Suprapubic skin (tissue), 4 donors: ENCODE measurements around the gene HMGCR. TPM values are rescaled to one million over a fixed set of nuclear protein-coding genes. Genes with fewer than 3 reads are reported as not detected.
"Not testable (repeated sequence)": the region's sequence is repeated elsewhere in the genome, so short reads cannot be mapped to it uniquely, and the experiment has no call there.

Experiments used
- DNase-seq, 2 donors: peaks; one replicate each; pipeline ENCODE4 v3.0.0-alpha.2; 2019; ENCODE audit warnings: low spot score in 2 of 2
- H3K27ac ChIP-seq: fragments of 200-600 bp; sonication (generic); one replicate; pipeline ENCODE4 v1.5.1; 2019
- H3K27me3 ChIP-seq: fragments of 200-600 bp; sonication (generic); one replicate; pipeline ENCODE4 v1.5.1; 2019
- H3K36me3 ChIP-seq: fragments of 200-600 bp; sonication (generic); one replicate; pipeline ENCODE4 v1.5.1; 2019
- H3K4me1 ChIP-seq: fragments of 200-600 bp; sonication (generic); one replicate; pipeline ENCODE4 v1.5.1; 2019
- H3K4me3 ChIP-seq: fragments of 200-600 bp; sonication (generic); one replicate; pipeline ENCODE4 v1.5.1; 2019; ENCODE audit warnings: mild to moderate bottlenecking
- H3K9me3 ChIP-seq: fragments of 200-600 bp; sonication (generic); one replicate; pipeline ENCODE4 v1.5.1; 2019
- EP300 ChIP-seq: sonication (generic); formaldehyde crosslinking; IDR thresholded peaks from one replicate; pipeline ENCODE4 v1.6.1; 2017; ENCODE audit warnings: antibody characterized with exemption
- POLR2A ChIP-seq, 2 donors: fragments of 450-650 bp; IDR thresholded peaks; one replicate each; pipeline ENCODE4 v1.6.1; 2017; ENCODE audit warnings: antibody characterized with exemption in 2 of 2, mild to moderate bottlenecking in 2 of 2, moderate library complexity in 2 of 2
- POLR2AphosphoS5 ChIP-seq, 3 donors: sonication (generic); formaldehyde crosslinking; IDR thresholded peaks; one replicate each; pipeline ENCODE4 v1.6.1; 2017; ENCODE audit warnings: antibody characterized with exemption in 3 of 3
- WGBS: methylation state at CpG from one replicate; pipeline ENCODE4 v1.1.5; 2018; 5-methylcytosine and 5-hydroxymethylcytosine counted together
- total RNA-seq, 4 donors: library from RNA; depleted of rRNA; stranded (reverse); fragments of >200 nt; gene quantifications; one replicate each; pipeline ENCODE4 v1.1.0, GENCODE V29; 2016
- TF ChIP-seq, protein P1 (sequence below), 2 donors: fragments of 200-600 bp in 1 of 2; fragments of 450-650 bp in 1 of 2; sonication (generic) in 1 of 2; IDR thresholded peaks; one replicate each; pipeline ENCODE4 v1.5.1; 2016 to 2019; ENCODE audit warnings: antibody characterized with exemption in 2 of 2, mild to moderate bottlenecking in 1 of 2, moderate library complexity in 1 of 2

The HMGCR gene
- total RNA-seq, 4 donors from 2014 or later, result 72.4 to 292 (median 96.2) TPM

DNA sequence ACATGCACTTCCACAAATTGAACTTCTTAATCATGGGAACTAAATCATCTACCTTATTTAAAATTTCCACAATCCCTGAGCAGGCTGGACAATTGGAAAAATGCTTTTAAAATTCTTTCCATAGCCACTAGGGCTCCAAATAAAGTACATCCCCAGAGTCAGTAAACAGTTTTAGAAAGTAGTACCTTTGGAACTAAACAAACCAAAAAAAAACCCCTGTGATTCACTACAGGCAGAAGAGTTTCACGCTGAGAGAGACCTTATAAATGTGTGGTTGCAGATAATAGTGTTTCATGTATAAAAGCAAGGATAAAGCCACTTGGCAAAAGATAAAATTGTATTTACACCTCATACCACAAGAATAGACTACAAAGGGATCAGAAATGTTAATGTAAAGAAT lies 11.8 kb upstream of the HMGCR start:
- TF ChIP-seq, protein P1, sequence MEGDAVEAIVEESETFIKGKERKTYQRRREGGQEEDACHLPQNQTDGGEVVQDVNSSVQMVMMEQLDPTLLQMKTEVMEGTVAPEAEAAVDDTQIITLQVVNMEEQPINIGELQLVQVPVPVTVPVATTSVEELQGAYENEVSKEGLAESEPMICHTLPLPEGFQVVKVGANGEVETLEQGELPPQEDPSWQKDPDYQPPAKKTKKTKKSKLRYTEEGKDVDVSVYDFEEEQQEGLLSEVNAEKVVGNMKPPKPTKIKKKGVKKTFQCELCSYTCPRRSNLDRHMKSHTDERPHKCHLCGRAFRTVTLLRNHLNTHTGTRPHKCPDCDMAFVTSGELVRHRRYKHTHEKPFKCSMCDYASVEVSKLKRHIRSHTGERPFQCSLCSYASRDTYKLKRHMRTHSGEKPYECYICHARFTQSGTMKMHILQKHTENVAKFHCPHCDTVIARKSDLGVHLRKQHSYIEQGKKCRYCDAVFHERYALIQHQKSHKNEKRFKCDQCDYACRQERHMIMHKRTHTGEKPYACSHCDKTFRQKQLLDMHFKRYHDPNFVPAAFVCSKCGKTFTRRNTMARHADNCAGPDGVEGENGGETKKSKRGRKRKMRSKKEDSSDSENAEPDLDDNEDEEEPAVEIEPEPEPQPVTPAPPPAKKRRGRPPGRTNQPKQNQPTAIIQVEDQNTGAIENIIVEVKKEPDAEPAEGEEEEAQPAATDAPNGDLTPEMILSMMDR (IDR thresholded peaks at IDR 0.05), result no peak
- no peak for TF ChIP-seq POLR2AphosphoS5 (IDR thresholded peaks at IDR 0.05)
- 79% methylated on average over 1 of the region's 1 CpG for WGBS
- H3K4me3 ChIP-seq, result no peak overlapping the region
- H3K9me3 ChIP-seq, result no peaks in the 10 kb centered on the region
- no peak overlapping the region for H3K27ac ChIP-seq
- H3K36me3 ChIP-seq, result no peaks in the 10 kb centered on the region
- peaks cover 7% of the 10 kb centered on the region for H3K4me1 ChIP-seq
- DNase-seq, result no peak
- H3K27me3 ChIP-seq, result no peaks in the 10 kb centered on the region

DNA sequence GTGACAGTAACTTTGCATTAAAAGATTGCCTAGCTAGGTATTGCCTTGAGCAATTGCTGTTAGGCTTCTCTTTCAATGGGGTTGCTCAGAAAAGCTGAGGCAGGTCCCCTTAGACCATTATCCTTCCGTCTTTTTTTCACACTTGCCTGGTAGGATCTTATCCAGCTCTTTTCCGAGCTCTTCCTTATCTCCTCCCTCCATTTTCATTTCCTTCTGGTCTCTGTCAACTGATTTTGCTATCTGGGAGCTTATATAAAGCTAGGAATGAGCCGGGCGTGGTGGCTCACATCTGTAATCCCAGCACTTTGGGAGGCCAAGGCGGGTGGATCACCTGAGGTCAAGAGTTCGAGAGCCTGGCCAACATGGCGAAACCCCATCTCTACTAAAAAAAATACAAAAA lies 6.6 kb upstream of the HMGCR start:
- Histone ChIP-seq H3K36me3 (no peaks in the 10 kb centered on the region), H3K27me3 (no peaks in the 10 kb centered on the region), H3K27ac (no peak overlapping the region), H3K4me3 (no peak overlapping the region), H3K4me1 (no peaks in the 10 kb centered on the region), H3K9me3 (no peaks in the 10 kb centered on the region)
- 86% methylated on average over 7 of the region's 7 CpGs for WGBS
- TF ChIP-seq POLR2AphosphoS5 (IDR thresholded peaks at IDR 0.05) (no peak), EP300 (no peak), POLR2A (IDR thresholded peaks at IDR 0.05) (no peak)
- TF ChIP-seq, protein P1 (IDR thresholded peaks at IDR 0.05), result no peak
- no peak for DNase-seq

DNA sequence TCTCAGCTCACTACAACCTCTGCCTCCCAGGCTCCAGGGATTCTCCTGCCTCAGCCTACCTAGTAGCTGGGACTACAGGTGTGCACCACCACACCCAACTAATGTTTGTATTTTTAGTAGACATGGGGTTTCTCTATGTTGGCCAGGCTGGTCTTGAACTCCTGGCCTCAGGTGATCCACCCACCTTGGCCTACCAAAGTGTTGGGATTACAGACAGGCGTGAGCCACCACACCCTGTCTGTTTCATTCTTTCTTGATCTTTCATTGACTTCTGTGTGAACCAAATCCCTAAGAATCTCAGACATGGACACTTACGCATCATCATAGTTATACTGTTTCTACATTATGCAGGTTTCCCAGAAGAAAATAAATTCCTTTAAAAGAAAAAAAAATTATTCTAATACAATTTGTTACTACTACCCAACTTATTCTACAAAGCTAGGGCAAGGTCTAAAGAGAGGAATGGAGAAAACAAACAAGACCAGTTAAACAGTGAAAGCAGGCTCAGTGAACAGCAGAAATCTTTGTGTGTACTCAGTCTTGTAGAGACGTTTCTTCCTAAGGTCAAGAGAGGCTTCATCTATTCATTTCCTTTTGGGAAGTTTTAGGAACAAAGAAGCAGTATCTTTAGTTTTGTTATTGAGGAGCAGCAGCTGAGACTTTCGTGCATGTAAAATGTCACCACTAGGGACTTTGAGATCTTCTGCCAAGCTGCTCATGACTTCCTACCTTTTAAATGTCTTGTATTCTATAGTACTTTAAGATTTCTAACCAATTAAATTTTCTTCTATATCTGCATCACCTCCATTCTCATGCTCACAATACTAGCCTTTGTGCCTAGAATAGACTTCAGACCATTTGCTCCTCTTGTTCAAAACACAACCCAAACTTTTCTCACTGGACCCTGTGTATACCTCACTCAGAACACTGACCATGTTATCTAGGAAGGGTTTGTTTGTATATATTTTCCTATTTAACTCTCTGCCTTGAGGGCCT lies 5.6 kb upstream of the HMGCR start:
- WGBS, result 75% methylated on average over 4 of the region's 4 CpGs
- no peak for DNase-seq
- no peak overlapping the region for H3K4me3 ChIP-seq

DNA sequence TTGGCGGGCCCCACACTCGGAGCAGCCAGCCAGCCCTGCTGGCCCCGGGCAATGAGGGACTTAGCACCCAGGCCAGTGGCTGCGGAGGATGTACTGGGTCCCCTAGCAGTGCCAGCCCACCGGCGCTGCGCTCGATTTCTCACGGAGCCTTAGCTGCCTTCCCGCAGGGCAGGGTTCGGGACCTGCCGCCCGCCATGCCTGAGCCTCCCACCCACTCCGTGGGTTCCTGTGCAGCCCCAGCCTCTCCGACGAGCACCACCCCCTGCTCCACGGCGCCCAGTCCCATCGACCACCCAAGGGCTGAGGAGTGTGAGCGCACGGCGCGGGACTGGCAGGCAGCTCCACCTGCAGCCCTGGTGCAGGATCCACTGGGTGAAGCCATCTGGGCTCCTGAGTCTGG lies 3.3 kb upstream of the HMGCR start:
- not testable (repeated sequence) for H3K36me3 ChIP-seq, H3K27ac ChIP-seq, H3K9me3 ChIP-seq, H3K27me3 ChIP-seq, DNase-seq, H3K4me3 ChIP-seq
- 98% methylated on average over 10 of the region's 23 CpGs for WGBS
- peaks cover 19% of the 10 kb centered on the region for H3K4me1 ChIP-seq

More for the DNA sequence above, 5.6 kb upstream of the HMGCR start:
- H3K27ac ChIP-seq, result no peak overlapping the region
- no peaks in the 10 kb centered on the region for H3K27me3 ChIP-seq
- peaks cover 6% of the 10 kb centered on the region for H3K4me1 ChIP-seq
- no peaks in the 10 kb centered on the region for H3K9me3 ChIP-seq
- TF ChIP-seq POLR2AphosphoS5 (IDR thresholded peaks at IDR 0.05), result no peak
- no peak for TF ChIP-seq POLR2A (IDR thresholded peaks at IDR 0.05)
- TF ChIP-seq, protein P1 (IDR thresholded peaks at IDR 0.05), result no peak
- no peak for TF ChIP-seq EP300
- no peaks in the 10 kb centered on the region for H3K36me3 ChIP-seq

DNA sequence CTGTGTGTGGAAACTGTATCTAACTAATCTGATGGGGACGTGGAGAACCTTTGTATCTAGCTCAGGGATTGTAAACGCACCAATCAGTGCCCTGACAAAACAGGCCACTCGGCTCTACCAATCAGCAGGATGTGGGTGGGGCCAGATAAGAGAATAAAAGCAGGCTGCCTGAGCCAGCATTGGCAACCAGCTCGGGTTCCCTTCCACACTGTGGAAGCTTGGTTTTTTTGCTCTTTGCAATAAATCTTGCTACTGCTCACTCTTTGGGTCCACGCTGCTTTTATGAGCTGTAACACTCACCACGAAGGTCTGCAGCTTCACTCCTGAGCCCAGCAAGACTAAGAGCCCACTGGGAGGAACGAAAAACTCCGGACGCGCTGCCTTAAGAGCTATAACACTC lies 2.6 kb upstream of the HMGCR start:
- H3K4me3 ChIP-seq, H3K27me3 ChIP-seq, H3K9me3 ChIP-seq, H3K27ac ChIP-seq, DNase-seq, H3K36me3 ChIP-seq: not testable (repeated sequence)
- WGBS, result 91% methylated on average over 10 of the region's 10 CpGs
- H3K4me1 ChIP-seq, result peaks cover 22% of the 10 kb centered on the region

DNA sequence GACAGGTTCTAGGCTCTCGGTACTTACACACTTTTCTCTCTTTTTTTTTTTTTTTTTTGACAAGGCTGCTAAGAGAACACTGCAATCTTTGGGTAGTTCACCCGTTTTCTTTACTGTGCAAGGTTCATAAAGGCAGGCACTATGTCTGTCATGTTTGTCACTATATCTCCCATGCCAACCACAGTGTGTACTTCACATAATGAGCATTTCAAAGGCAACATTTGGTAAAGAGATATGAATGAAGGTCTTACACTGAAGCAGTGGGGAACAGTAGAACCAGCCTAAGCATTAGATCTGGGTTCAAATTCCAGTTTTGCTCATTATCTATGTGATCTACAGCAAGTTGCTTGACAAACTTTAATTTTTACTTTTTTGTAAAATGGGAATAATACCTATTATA lies 1.5 kb upstream of the HMGCR start:
- no peak overlapping the region for H3K27ac ChIP-seq

More for the DNA sequence above, 1.5 kb upstream of the HMGCR start:
- Histone ChIP-seq H3K4me3 (no peak overlapping the region), H3K36me3 (no peaks in the 10 kb centered on the region), H3K4me1 (peaks cover 31% of the 10 kb centered on the region), H3K9me3 (no peaks in the 10 kb centered on the region), H3K27me3 (no peaks in the 10 kb centered on the region)
- DNase-seq, result no peak
- WGBS, result 84% methylated on average over 2 of the region's 2 CpGs
- TF ChIP-seq POLR2A (IDR thresholded peaks at IDR 0.05) (no peak), POLR2AphosphoS5 (IDR thresholded peaks at IDR 0.05) (no peak), EP300 (no peak)
- TF ChIP-seq, protein P1 (IDR thresholded peaks at IDR 0.05), result no peak
